ENCODE measurements around the gene PCCA. TPM values are rescaled to one million over a fixed set of nuclear protein-coding genes. Genes with fewer than 3 reads are reported as not detected.

Gene PCCA
- total and polyA plus RNA-seq, 2 donors from 2014 or later, result 86.2 to 222 TPM

GRCh38 chr13:100301418-100301817, 212.5 kb downstream of the PCCA start:
- Histone ChIP-seq H3K27me3 (ENCODE audit: control insufficient read depth, insufficient read depth, low read length) (no peaks in the 10 kb centered on the region), H3K9ac (ENCODE audit: low read length in 3 of 3) (no peak overlapping the region), H3K4me3 (ENCODE audit: low read length in 3 of 3) (no peak overlapping the region), H3K36me3 (ENCODE audit: control insufficient read depth in 2 of 3, insufficient read depth in 3 of 3, low read length in 3 of 3) (peaks cover 0 to 5% (median 0%) of the 10 kb centered on the region in 3 donors), H3K4me1 (ENCODE audit: control insufficient read depth in 2 of 3, insufficient read depth in 2 of 3, low read depth in 1 of 3, low read length in 3 of 3) (no peaks in the 10 kb centered on the region), H3K27ac (ENCODE audit: low read depth in 2 of 2, low read length in 2 of 2) (no peak overlapping the region), H3K9me3 (ENCODE audit: control insufficient read depth in 2 of 3, insufficient read depth in 1 of 3, low read length in 3 of 3) (no peaks in the 10 kb centered on the region)
- DNase-seq (no peak), FAIRE-seq (no peak)
- no peak for TF ChIP-seq CTCF (IDR thresholded peaks at IDR 0.05; ENCODE audit: borderline replicate concordance, extremely low read depth, insufficient read depth)
- intact Hi-C loops (cut with DNase I), result no loop called here

GRCh38 chr13:100302391-100302790, 213.5 kb downstream of the PCCA start:
- Histone ChIP-seq H3K9ac (ENCODE audit: low read length in 3 of 3) (no peak overlapping the region), H3K9me3 (ENCODE audit: control insufficient read depth in 2 of 3, insufficient read depth in 1 of 3, low read length in 3 of 3) (no peaks in the 10 kb centered on the region), H3K4me3 (ENCODE audit: low read length in 3 of 3) (no peak overlapping the region), H3K27ac (ENCODE audit: low read depth in 2 of 2, low read length in 2 of 2) (no peak overlapping the region), H3K36me3 (ENCODE audit: control insufficient read depth in 2 of 3, insufficient read depth in 3 of 3, low read length in 3 of 3) (peaks cover 0 to 5% (median 0%) of the 10 kb centered on the region in 3 donors), H3K27me3 (ENCODE audit: control insufficient read depth, insufficient read depth, low read length) (no peaks in the 10 kb centered on the region), H3K4me1 (ENCODE audit: control insufficient read depth in 2 of 3, insufficient read depth in 2 of 3, low read depth in 1 of 3, low read length in 3 of 3) (no peaks in the 10 kb centered on the region)
- DNase-seq, result no peak
- FAIRE-seq, result no peak
- no peak for TF ChIP-seq CTCF (IDR thresholded peaks at IDR 0.05; ENCODE audit: borderline replicate concordance, extremely low read depth, insufficient read depth)
- intact Hi-C loops (cut with DNase I), result no loop called here

GRCh38 chr13:100304229-100304628, 215.3 kb downstream of the PCCA start:
- Histone ChIP-seq H3K27ac (ENCODE audit: low read depth in 2 of 2, low read length in 2 of 2) (no peak overlapping the region), H3K4me3 (ENCODE audit: low read length in 3 of 3) (no peak overlapping the region), H3K9me3 (ENCODE audit: control insufficient read depth in 2 of 3, insufficient read depth in 1 of 3, low read length in 3 of 3) (no peaks in the 10 kb centered on the region), H3K36me3 (ENCODE audit: control insufficient read depth in 2 of 3, insufficient read depth in 3 of 3, low read length in 3 of 3) (peaks cover 0 to 5% (median 0%) of the 10 kb centered on the region in 3 donors), H3K27me3 (ENCODE audit: control insufficient read depth, insufficient read depth, low read length) (no peaks in the 10 kb centered on the region), H3K4me1 (ENCODE audit: control insufficient read depth in 2 of 3, insufficient read depth in 2 of 3, low read depth in 1 of 3, low read length in 3 of 3) (no peaks in the 10 kb centered on the region), H3K9ac (ENCODE audit: low read length in 3 of 3) (no peak overlapping the region)
- no peak for FAIRE-seq
- no peak for TF ChIP-seq CTCF (IDR thresholded peaks at IDR 0.05; ENCODE audit: borderline replicate concordance, extremely low read depth, insufficient read depth)
- intact Hi-C loops (cut with DNase I), result no loop called here
- DNase-seq, result no peak

- H3K27ac ChIP-seq (ENCODE audit: low read depth in 2 of 2, low read length in 2 of 2), result no peak overlapping the region
- H3K36me3 ChIP-seq (ENCODE audit: control insufficient read depth in 2 of 3, insufficient read depth in 3 of 3, low read length in 3 of 3), result peaks cover 0 to 5% (median 0%) of the 10 kb centered on the region in 3 donors
- no peaks in the 10 kb centered on the region for H3K27me3 ChIP-seq (ENCODE audit: control insufficient read depth, insufficient read depth, low read length)
- H3K9me3 ChIP-seq (ENCODE audit: control insufficient read depth in 2 of 3, insufficient read depth in 1 of 3, low read length in 3 of 3), result no peaks in the 10 kb centered on the region
- FAIRE-seq (no peak), DNase-seq (no peak)
- TF ChIP-seq CTCF (IDR thresholded peaks at IDR 0.05; ENCODE audit: borderline replicate concordance, extremely low read depth, insufficient read depth), result no peak
- no peak overlapping the region for H3K4me3 ChIP-seq (ENCODE audit: low read length in 3 of 3)
- H3K4me1 ChIP-seq (ENCODE audit: control insufficient read depth in 2 of 3, insufficient read depth in 2 of 3, low read depth in 1 of 3, low read length in 3 of 3), result no peaks in the 10 kb centered on the region
- no peak overlapping the region for H3K9ac ChIP-seq (ENCODE audit: low read length in 3 of 3)
- intact Hi-C loops (cut with DNase I), result no loop called here
These were observed 216.5 kb downstream of the PCCA start for GRCh38 chr13:100305398-100305797.
